ENCODE results near the gene FAM110A. TPM values are rescaled to one million over a fixed set of nuclear protein-coding genes. Genes with fewer than 3 reads are reported as not detected.

Gene FAM110A
- total RNA-seq, 3 donors from 2014 or later: 5.1 to 10.4 (median 8.4) TPM

DNA sequence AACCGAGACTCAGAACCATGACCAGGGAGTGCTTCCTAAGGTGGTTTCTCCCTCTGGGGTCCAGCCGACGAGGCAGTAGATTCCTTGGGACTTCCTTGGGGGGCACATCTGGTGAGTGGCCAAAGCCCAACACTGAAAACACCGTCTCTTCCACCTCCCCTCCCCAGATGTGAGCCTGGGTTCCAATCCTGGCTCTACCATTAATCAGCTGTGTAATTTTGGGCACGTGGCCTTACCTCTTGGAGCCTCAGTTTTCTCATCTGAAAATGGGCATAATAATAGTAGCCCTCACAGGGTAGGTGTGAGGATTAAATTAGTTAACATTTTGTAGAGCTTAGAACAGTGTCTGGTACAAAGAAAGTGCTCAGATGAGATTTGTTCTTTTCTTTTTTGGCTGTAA, 5.5 kb downstream of the FAM110A start:
- ATAC-seq (no peak), DNase-seq (peak in 1 of 3 donors; percentile 1)
- TF ChIP-seq, protein P1, sequence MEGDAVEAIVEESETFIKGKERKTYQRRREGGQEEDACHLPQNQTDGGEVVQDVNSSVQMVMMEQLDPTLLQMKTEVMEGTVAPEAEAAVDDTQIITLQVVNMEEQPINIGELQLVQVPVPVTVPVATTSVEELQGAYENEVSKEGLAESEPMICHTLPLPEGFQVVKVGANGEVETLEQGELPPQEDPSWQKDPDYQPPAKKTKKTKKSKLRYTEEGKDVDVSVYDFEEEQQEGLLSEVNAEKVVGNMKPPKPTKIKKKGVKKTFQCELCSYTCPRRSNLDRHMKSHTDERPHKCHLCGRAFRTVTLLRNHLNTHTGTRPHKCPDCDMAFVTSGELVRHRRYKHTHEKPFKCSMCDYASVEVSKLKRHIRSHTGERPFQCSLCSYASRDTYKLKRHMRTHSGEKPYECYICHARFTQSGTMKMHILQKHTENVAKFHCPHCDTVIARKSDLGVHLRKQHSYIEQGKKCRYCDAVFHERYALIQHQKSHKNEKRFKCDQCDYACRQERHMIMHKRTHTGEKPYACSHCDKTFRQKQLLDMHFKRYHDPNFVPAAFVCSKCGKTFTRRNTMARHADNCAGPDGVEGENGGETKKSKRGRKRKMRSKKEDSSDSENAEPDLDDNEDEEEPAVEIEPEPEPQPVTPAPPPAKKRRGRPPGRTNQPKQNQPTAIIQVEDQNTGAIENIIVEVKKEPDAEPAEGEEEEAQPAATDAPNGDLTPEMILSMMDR (IDR thresholded peaks at IDR 0.05): no peak
- H3K9me3 ChIP-seq: no peaks in the 10 kb centered on the region
- intact Hi-C loops (cut with DNase I, micrococcal nuclease): no loop called here
- no peaks in the 10 kb centered on the region for H3K36me3 ChIP-seq (ENCODE audit: low read depth)
- peaks cover 22% of the 10 kb centered on the region for H3K4me1 ChIP-seq (ENCODE audit: low read depth)
- H3K4me3 ChIP-seq: no peak overlapping the region

GRCh38 chr20:839626-840025, 6.1 kb downstream of the FAM110A start:
- DNase-seq (no peak), ATAC-seq (no peak)
- TF ChIP-seq, protein P1 (IDR thresholded peaks at IDR 0.05): no peak
- Histone ChIP-seq H3K9me3 (no peaks in the 10 kb centered on the region), H3K4me3 (no peak overlapping the region), H3K36me3 (ENCODE audit: low read depth) (no peaks in the 10 kb centered on the region), H3K4me1 (ENCODE audit: low read depth) (peaks cover 26% of the 10 kb centered on the region)
- intact Hi-C loops (cut with DNase I, micrococcal nuclease): no loop called here

DNA sequence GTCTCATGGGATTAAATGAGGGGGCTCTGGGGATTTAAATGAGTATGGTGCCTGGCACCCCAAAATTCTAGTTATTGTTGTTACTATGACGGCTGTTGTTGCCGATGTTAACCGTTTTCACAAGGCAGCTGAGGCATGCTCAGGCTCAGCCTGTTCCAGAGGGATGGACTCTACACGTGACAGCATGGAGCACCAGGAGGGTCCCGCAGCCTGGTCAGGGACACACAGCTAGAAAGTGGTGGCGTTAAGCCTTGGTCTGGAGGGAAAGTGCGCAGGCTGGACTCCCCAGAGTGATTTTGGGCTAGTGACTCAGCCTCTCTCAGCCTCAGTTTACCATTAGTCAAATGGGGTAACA, 7.0 kb downstream of the FAM110A start:
- TF ChIP-seq, protein P1 (IDR thresholded peaks at IDR 0.05): no peak
- DNase-seq (no peak), ATAC-seq (no peak)
- H3K4me3 ChIP-seq: no peak overlapping the region
- peaks cover 30% of the 10 kb centered on the region for H3K4me1 ChIP-seq (ENCODE audit: low read depth)
- no peaks in the 10 kb centered on the region for H3K9me3 ChIP-seq
- no peaks in the 10 kb centered on the region for H3K36me3 ChIP-seq (ENCODE audit: low read depth)
- intact Hi-C loops (cut with DNase I, micrococcal nuclease): no loop called here

- peak; percentile 69 to 82 (median 80) for DNase-seq
- H3K4me1 ChIP-seq (ENCODE audit: low read depth): peaks cover 30% of the 10 kb centered on the region
Measured at GRCh38 chr20:840858-841567, 7.5 kb downstream of the FAM110A start.

GRCh38 chr20:841568-842546, 8.3 kb downstream of the FAM110A start:
- TF ChIP-seq, protein P1 (IDR thresholded peaks at IDR 0.05): no peak
- peak; percentile 54 for ATAC-seq
- no peak overlapping the region for H3K4me3 ChIP-seq

More at GRCh38 chr20:840858-841567, 7.5 kb downstream of the FAM110A start:
- TF ChIP-seq, protein P1 (IDR thresholded peaks at IDR 0.05): no peak
- Histone ChIP-seq H3K9me3 (no peaks in the 10 kb centered on the region), H3K36me3 (ENCODE audit: low read depth) (no peaks in the 10 kb centered on the region), H3K4me3 (no peak overlapping the region)
- intact Hi-C loops (cut with DNase I, micrococcal nuclease): no loop called here
- ATAC-seq: peak; percentile 55

More at GRCh38 chr20:841568-842546, 8.3 kb downstream of the FAM110A start:
- intact Hi-C loops (cut with DNase I, micrococcal nuclease): no loop called here
- peaks cover 30% of the 10 kb centered on the region for H3K4me1 ChIP-seq (ENCODE audit: low read depth)
- no peaks in the 10 kb centered on the region for H3K36me3 ChIP-seq (ENCODE audit: low read depth)
- no peaks in the 10 kb centered on the region for H3K9me3 ChIP-seq
- peak; percentile 75 to 86 (median 83) for DNase-seq
